ENCODE results near the gene HBM.

- TF ChIP-seq, protein P1, sequence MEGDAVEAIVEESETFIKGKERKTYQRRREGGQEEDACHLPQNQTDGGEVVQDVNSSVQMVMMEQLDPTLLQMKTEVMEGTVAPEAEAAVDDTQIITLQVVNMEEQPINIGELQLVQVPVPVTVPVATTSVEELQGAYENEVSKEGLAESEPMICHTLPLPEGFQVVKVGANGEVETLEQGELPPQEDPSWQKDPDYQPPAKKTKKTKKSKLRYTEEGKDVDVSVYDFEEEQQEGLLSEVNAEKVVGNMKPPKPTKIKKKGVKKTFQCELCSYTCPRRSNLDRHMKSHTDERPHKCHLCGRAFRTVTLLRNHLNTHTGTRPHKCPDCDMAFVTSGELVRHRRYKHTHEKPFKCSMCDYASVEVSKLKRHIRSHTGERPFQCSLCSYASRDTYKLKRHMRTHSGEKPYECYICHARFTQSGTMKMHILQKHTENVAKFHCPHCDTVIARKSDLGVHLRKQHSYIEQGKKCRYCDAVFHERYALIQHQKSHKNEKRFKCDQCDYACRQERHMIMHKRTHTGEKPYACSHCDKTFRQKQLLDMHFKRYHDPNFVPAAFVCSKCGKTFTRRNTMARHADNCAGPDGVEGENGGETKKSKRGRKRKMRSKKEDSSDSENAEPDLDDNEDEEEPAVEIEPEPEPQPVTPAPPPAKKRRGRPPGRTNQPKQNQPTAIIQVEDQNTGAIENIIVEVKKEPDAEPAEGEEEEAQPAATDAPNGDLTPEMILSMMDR (IDR thresholded peaks at IDR 0.05) = no peak
- TF ChIP-seq POLR2AphosphoS5 (IDR thresholded peaks at IDR 0.05) (no peak), POLR2A (IDR thresholded peaks at IDR 0.05) (no peak), EP300 (IDR thresholded peaks at IDR 0.05) (no peak)
These were observed 5.0 kb upstream of the HBM start for GRCh38 chr16:160691-161190.

Data from gastroesophageal sphincter (tissue), 3 donors.